ENCODE measurements around the gene RDH14. TPM values are rescaled to one million over a fixed set of nuclear protein-coding genes. Genes with fewer than 3 reads are reported as not detected.
A peak's percentile ranks its signal among the peaks of the same experiment; 100 is the strongest.

Gene RDH14
- total RNA-seq, 4 donors from 2014 or later: 34.3 to 58.3 (median 44.4) TPM

GRCh38 chr2:18520451-18521425 is 39.7 kb downstream of the RDH14 start:
- no peaks in the 10 kb centered on the region for H3K27me3 ChIP-seq
- TF ChIP-seq, protein P1, sequence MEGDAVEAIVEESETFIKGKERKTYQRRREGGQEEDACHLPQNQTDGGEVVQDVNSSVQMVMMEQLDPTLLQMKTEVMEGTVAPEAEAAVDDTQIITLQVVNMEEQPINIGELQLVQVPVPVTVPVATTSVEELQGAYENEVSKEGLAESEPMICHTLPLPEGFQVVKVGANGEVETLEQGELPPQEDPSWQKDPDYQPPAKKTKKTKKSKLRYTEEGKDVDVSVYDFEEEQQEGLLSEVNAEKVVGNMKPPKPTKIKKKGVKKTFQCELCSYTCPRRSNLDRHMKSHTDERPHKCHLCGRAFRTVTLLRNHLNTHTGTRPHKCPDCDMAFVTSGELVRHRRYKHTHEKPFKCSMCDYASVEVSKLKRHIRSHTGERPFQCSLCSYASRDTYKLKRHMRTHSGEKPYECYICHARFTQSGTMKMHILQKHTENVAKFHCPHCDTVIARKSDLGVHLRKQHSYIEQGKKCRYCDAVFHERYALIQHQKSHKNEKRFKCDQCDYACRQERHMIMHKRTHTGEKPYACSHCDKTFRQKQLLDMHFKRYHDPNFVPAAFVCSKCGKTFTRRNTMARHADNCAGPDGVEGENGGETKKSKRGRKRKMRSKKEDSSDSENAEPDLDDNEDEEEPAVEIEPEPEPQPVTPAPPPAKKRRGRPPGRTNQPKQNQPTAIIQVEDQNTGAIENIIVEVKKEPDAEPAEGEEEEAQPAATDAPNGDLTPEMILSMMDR (IDR thresholded peaks at IDR 0.05): peak; percentile 55 to 91 (median 75)
- TF ChIP-seq POLR2A (IDR thresholded peaks at IDR 0.05): no peak
- H3K36me3 ChIP-seq: no peaks in the 10 kb centered on the region
- 45 to 49% methylated on average over 16 of the region's 16 CpGs for WGBS, 2 donors
- H3K4me3 ChIP-seq (replicated peaks in 1 of 3): no peak overlapping the region
- H3K4me1 ChIP-seq: peaks cover 0 to 7% of the 10 kb centered on the region in 2 donors
- peak overlapping the region in 1 of 3 donors; percentile 36 for H3K27ac ChIP-seq
- no peaks in the 10 kb centered on the region for H3K9me3 ChIP-seq
- intact Hi-C loops (cut with DNase I): loop anchor here (5.0 kb wide), 1 partner anchor 1342 kb away; no protein-coding TSS in a partner anchor
- DNase-seq: peak; percentile 79 to 82

- H3K27me3 ChIP-seq: no peaks in the 10 kb centered on the region
- 64 to 72% methylated on average over 7 of the region's 7 CpGs for WGBS, 2 donors
- H3K4me1 ChIP-seq: peaks cover 0 to 7% of the 10 kb centered on the region in 2 donors
- peak overlapping the region in 1 of 3 donors; percentile 36 for H3K27ac ChIP-seq
- no peak for DNase-seq
- intact Hi-C loops (cut with DNase I): loop anchor here (5.0 kb wide), 1 partner anchor 1342 kb away; no protein-coding TSS in a partner anchor
- H3K36me3 ChIP-seq: no peaks in the 10 kb centered on the region
- TF ChIP-seq, protein P1 (IDR thresholded peaks at IDR 0.05): no peak
- no peak for TF ChIP-seq POLR2A (IDR thresholded peaks at IDR 0.05)
- no peaks in the 10 kb centered on the region for H3K9me3 ChIP-seq
- no peak overlapping the region for H3K4me3 ChIP-seq (replicated peaks in 1 of 3)
Measured at GRCh38 chr2:18519914-18520450, 40.5 kb downstream of the RDH14 start.

GRCh38 chr2:18518116-18519111 is 42.0 kb downstream of the RDH14 start:
- H3K27me3 ChIP-seq: no peaks in the 10 kb centered on the region
- intact Hi-C loops (cut with DNase I): no loop called here
- peaks cover 0 to 7% of the 10 kb centered on the region in 2 donors for H3K4me1 ChIP-seq
- no peak for TF ChIP-seq POLR2A (IDR thresholded peaks at IDR 0.05)
- TF ChIP-seq, protein P1 (IDR thresholded peaks at IDR 0.05): no peak
- no peaks in the 10 kb centered on the region for H3K36me3 ChIP-seq
- no peak overlapping the region for H3K4me3 ChIP-seq (replicated peaks in 1 of 3)
- 52 to 65% methylated on average over 11 of the region's 11 CpGs for WGBS, 2 donors
- H3K27ac ChIP-seq: peak overlapping the region in 2 of 3 donors; percentile 17 to 40
- no peaks in the 10 kb centered on the region for H3K9me3 ChIP-seq
- no peak for DNase-seq

GRCh38 chr2:18517386-18517785 is 43.1 kb downstream of the RDH14 start:
- TF ChIP-seq POLR2A (IDR thresholded peaks at IDR 0.05): no peak
- TF ChIP-seq, protein P1 (IDR thresholded peaks at IDR 0.05): no peak
- Histone ChIP-seq H3K4me1 (peaks cover 0 to 7% of the 10 kb centered on the region in 2 donors), H3K27me3 (no peaks in the 10 kb centered on the region), H3K27ac (no peak overlapping the region), H3K4me3 (replicated peaks in 1 of 3) (no peak overlapping the region), H3K9me3 (no peaks in the 10 kb centered on the region), H3K36me3 (no peaks in the 10 kb centered on the region)
- 87 to 91% methylated on average over 1 of the region's 1 CpG for WGBS, 2 donors
- no peak for DNase-seq
- intact Hi-C loops (cut with DNase I): no loop called here
